IMR-90 (cell line): Measurements from ENCODE around the gene RBM48. TPM values are rescaled to one million over a fixed set of nuclear protein-coding genes. Genes with fewer than 3 reads are reported as not detected.

ENCODE experiments used
- ATAC-seq: fragments of 200-7000 bp; cut with Tn5 transposase; 2 replicates; pipeline ENCODE4 v1.9.1; 2020; ENCODE audit warnings: low read depth, mild to moderate bottlenecking, moderate library complexity
- BruUV-seq: library from RNA; stranded (reverse); fragments of 400-500 nt; replicated peaks from 2 replicates; lab custom pipeline; 2021; lab: Mats Ljungman, UMichigan
- CTCF ChIA-PET: fragments of 300-600 bp; formaldehyde crosslinking; extraction: SDS; loops from one replicate; lab custom pipeline; 2021; ENCODE audit warnings: antibody characterized with exemption; lab: Yijun Ruan, JAX
- POLR2A ChIA-PET: fragments of 300-600 bp; sonication (Branson Sonifier 250); formaldehyde crosslinking; loops from one replicate; lab custom pipeline; 2022; ENCODE audit warnings: antibody characterized with exemption; ENCODE audit not compliant: unreplicated experiment; lab: Charles Lee
- DNase-seq: peaks from one replicate; pipeline ENCODE4 v3.0.0; 2013
- H2AFZ ChIP-seq: replicated peaks from 2 replicates; pipeline ENCODE3; 2013; ENCODE audit warnings: low read length, mild to moderate bottlenecking; ENCODE audit not compliant: poor library complexity
- H2AK5ac ChIP-seq: 2 replicates; pipeline ENCODE4 v1.6.1; 2013; ENCODE audit warnings: low read depth, low read length, inconsistent platforms
- H2AK9ac ChIP-seq: replicated peaks from 2 replicates; pipeline ENCODE3; 2013; ENCODE audit warnings: mild to moderate bottlenecking, low read depth, low read length, moderate library complexity; ENCODE audit not compliant: poor library complexity
- H2BK120ac ChIP-seq: 2 replicates; pipeline ENCODE4 v1.6.1; 2013; ENCODE audit warnings: low read depth, low read length, inconsistent platforms
- H2BK15ac ChIP-seq: 3 replicates; pipeline ENCODE4 v1.6.1; 2013; ENCODE audit warnings: low read depth, low read length, inconsistent platforms
- H2BK20ac ChIP-seq: 2 replicates; pipeline ENCODE4 v1.6.1; 2013; ENCODE audit warnings: low read depth, mild to moderate bottlenecking, inconsistent platforms, low read length, moderate library complexity
- H2BK5ac ChIP-seq: 2 replicates; pipeline ENCODE4 v1.6.1; 2013; ENCODE audit warnings: mild to moderate bottlenecking, low read depth, low read length, inconsistent platforms; ENCODE audit not compliant: poor library complexity, severe bottlenecking
- H3K14ac ChIP-seq: replicated peaks from 2 replicates; pipeline ENCODE4 v1.6.1; 2013; ENCODE audit warnings: low read depth, low read length, inconsistent platforms
- H3K18ac ChIP-seq: 2 replicates; pipeline ENCODE4 v1.6.1; 2013; ENCODE audit warnings: low read depth, low read length, control low read depth
- H3K23ac ChIP-seq: 2 replicates; pipeline ENCODE4 v1.6.1; 2013; ENCODE audit warnings: low read depth, low read length, inconsistent platforms
- H3K27ac ChIP-seq: 2 replicates; pipeline ENCODE4 v1.5.1; 2013; ENCODE audit warnings: mild to moderate bottlenecking, control low read depth, low read length; ENCODE audit not compliant: insufficient read depth
- H3K27me3 ChIP-seq: 2 replicates; pipeline ENCODE4 v1.6.1; 2013; ENCODE audit warnings: low read length; ENCODE audit not compliant: control insufficient read depth, insufficient read depth
- H3K36me3 ChIP-seq: 2 replicates; pipeline ENCODE4 v1.6.1; 2013; ENCODE audit warnings: low read length, mixed read lengths; ENCODE audit not compliant: control insufficient read depth, insufficient read depth
- H3K4ac ChIP-seq: 2 replicates; pipeline ENCODE4 v1.6.1; 2013; ENCODE audit warnings: low read depth, low read length, inconsistent platforms
- H3K4me1 ChIP-seq: 2 replicates; pipeline ENCODE4 v1.6.1; 2013; ENCODE audit warnings: low read length, mixed read lengths; ENCODE audit not compliant: control insufficient read depth, insufficient read depth
- H3K4me2 ChIP-seq: 2 replicates; pipeline ENCODE4 v1.6.1; 2013; ENCODE audit warnings: low read depth, mild to moderate bottlenecking, control low read depth, low read length, moderate library complexity
- H3K4me3 ChIP-seq: 2 replicates; pipeline ENCODE4 v1.5.1; 2013; ENCODE audit warnings: low read depth, mild to moderate bottlenecking, control low read depth, low read length, moderate library complexity; ENCODE audit not compliant: insufficient read depth
- H3K56ac ChIP-seq: 2 replicates; pipeline ENCODE4 v1.6.1; 2013; ENCODE audit warnings: low read length, inconsistent platforms; ENCODE audit not compliant: insufficient read depth; ENCODE audit errors: extremely low read depth
- H3K79me1 ChIP-seq, 2 experiments: 2 replicates each; pipeline ENCODE4 v1.6.1; 2013; ENCODE audit warnings: low read length in 2 of 2, inconsistent platforms in 1 of 2, low read depth in 1 of 2
- H3K9ac ChIP-seq: 2 replicates; pipeline ENCODE4 v1.6.1; 2013; ENCODE audit warnings: low read depth, low read length, control low read depth
- H3K9me1 ChIP-seq: 2 replicates; pipeline ENCODE4 v1.6.1; 2013; ENCODE audit warnings: low read length, inconsistent platforms; ENCODE audit not compliant: insufficient read depth
- H3K9me3 ChIP-seq: 2 replicates; pipeline ENCODE4 v1.6.1; 2013; ENCODE audit warnings: low read length; ENCODE audit not compliant: control insufficient read depth, insufficient read depth
- H4K20me1 ChIP-seq: 2 replicates; pipeline ENCODE4 v1.6.1; 2013; ENCODE audit warnings: low read length, inconsistent platforms; ENCODE audit not compliant: insufficient read depth
- H4K5ac ChIP-seq: 2 replicates; pipeline ENCODE4 v1.6.1; 2013; ENCODE audit warnings: mild to moderate bottlenecking, low read depth, low read length, control low read depth
- H4K8ac ChIP-seq, 2 experiments: 2 replicates each; pipeline ENCODE4 v1.6.1; 2013; ENCODE audit warnings: low read depth in 2 of 2, low read length in 2 of 2, control low read depth in 1 of 2, inconsistent platforms in 1 of 2
- H4K91ac ChIP-seq: 2 replicates; pipeline ENCODE4 v1.6.1; 2013; ENCODE audit warnings: low read depth, low read length, inconsistent platforms; ENCODE audit not compliant: insufficient read depth
- CEBPB ChIP-seq: IDR thresholded peaks from 2 replicates; pipeline ENCODE4 v1.6.1; 2012; ENCODE audit warnings: low read depth, low read length, improper control_type of control experiment
- CTCF ChIP-seq: conservative IDR thresholded peaks from 2 replicates; pipeline ENCODE4 v1.5.1; 2012; ENCODE audit warnings: mild to moderate bottlenecking, low read depth, low read length, improper control_type of control experiment
- ELK1 ChIP-seq: fragments of 150-350 bp; IDR thresholded peaks from 2 replicates; pipeline ENCODE4 v1.6.1; 2016; ENCODE audit warnings: low read depth, mild to moderate bottlenecking, low read length, moderate library complexity, borderline replicate concordance
- FOS ChIP-seq: fragments of 150-350 bp; IDR thresholded peaks from 2 replicates; pipeline ENCODE4 v1.6.1; 2016; ENCODE audit warnings: low read depth, low read length
- MAZ ChIP-seq: IDR thresholded peaks from 2 replicates; pipeline ENCODE4 v1.6.1; 2012; ENCODE audit warnings: low read depth, mild to moderate bottlenecking, low read length, improper control_type of control experiment, moderate library complexity, borderline replicate concordance
- MXI1 ChIP-seq: IDR thresholded peaks from 2 replicates; pipeline ENCODE4 v1.6.1; 2012; ENCODE audit warnings: low read depth, mild to moderate bottlenecking, low read length, moderate library complexity, borderline replicate concordance
- NFE2L2 ChIP-seq: fragments of 150-350 bp; IDR thresholded peaks from 2 replicates; pipeline ENCODE4 v1.6.1; 2016; ENCODE audit warnings: low read depth, mild to moderate bottlenecking, low read length
- RAD21 ChIP-seq: IDR thresholded peaks from 2 replicates; pipeline ENCODE4 v1.6.1; 2012; ENCODE audit warnings: low read length, improper control_type of control experiment
- RFX5 ChIP-seq: IDR thresholded peaks from 2 replicates; pipeline ENCODE4 v1.8.0; 2012; ENCODE audit warnings: low read depth, mild to moderate bottlenecking, low read length, moderate library complexity
- SMC3 ChIP-seq: fragments of 150-350 bp; IDR thresholded peaks from 2 replicates; pipeline ENCODE4 v1.6.1; 2016; ENCODE audit warnings: low read depth, mild to moderate bottlenecking, antibody characterized with exemption, low read length, moderate library complexity
- WGBS, 2 experiments: methylation state at CpG; one replicate each; pipeline versions ENCODE4 v1.1.5 to v1.1.7; 2013; ENCODE audit warnings: missing lambda C conversion rate in 2 of 2; ENCODE audit not compliant: insufficient read length in 1 of 2; ENCODE audit errors: extremely low coverage in 2 of 2; 5-methylcytosine and 5-hydroxymethylcytosine counted together
- dilution Hi-C: fragments of 300-500 bp; cut with HindIII; formaldehyde crosslinking; loops from one replicate; pipeline ENCODE4 v1.14.3; 2018; ENCODE audit warnings: low sequenced_read_pairs; ENCODE audit not compliant: unreplicated experiment
- in situ Hi-C: fragments of 300-500 bp; cut with MboI; formaldehyde crosslinking; loops from 3 replicates; pipeline ENCODE4 v1.14.3; 2019; ENCODE audit warnings: low sequenced_read_pairs, inconsistent platforms, mixed read lengths
- intact Hi-C: fragments of 100-400 bp; cut with micrococcal nuclease; formaldehyde crosslinking; loops from 2 replicates; pipeline ENCODE4 v1.10.0; 2022
- polyA plus RNA-seq, 3 experiments: library from polyadenylated mRNA; depleted of rRNA; stranded (reverse); fragments of >200 nt; gene quantifications; 2 replicates each; pipeline ENCODE4 v1.2.3, GENCODE V29; 2012; ENCODE audit warnings: low replicate concordance in 1 of 3
- total RNA-seq: library from RNA; depleted of rRNA; stranded (reverse); fragments of >200 nt; gene quantifications from 2 replicates; pipeline ENCODE4 v1.2.3, GENCODE V29; 2012

RBM48 gene
- total and polyA plus RNA-seq, 2 of the 4 experiments (the other 2 are of a cell fraction), result 5.1 to 5.6 TPM

DNA sequence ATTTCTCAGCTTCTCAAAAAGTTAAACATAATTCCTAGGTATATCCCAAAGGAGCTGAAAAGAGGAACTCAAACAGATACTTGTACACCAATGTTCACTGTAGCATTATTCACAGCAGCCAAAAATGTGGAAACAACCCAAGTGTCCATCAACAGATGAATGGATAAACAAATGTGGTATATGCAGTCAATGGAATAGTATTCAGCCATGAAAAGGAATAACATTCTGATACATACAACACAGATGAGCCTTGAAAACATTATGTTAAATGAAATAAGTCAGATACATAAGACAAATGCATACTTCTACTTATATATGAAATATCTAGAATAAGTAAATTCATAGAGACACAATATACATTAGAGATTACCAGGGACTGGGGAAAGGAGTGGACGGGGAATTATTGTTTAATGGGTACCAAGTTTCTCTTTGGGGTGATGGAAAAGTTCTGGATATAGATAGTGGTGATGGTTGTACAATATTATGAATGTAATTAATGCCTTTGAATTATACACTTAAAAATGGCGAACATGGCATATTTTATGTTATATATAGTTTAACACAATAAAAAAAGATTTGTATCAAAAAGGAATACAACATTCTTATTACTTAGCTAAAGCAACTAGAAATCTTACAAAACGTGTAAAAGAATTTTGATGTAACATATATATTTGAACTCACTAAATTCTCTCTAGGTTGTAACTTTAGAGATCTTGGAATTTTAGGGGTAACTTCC lies 15.3 kb upstream of the RBM48 start:
- intact Hi-C loops (no loop called here), dilution Hi-C loops (no loop called here), in situ Hi-C loops (no loop called here)
- no peak overlapping the region for H3K4me2 ChIP-seq
- no peak overlapping the region for H4K91ac ChIP-seq
- H3K4me1 ChIP-seq, result no peaks in the 10 kb centered on the region
- no peaks in the 10 kb centered on the region for H3K9me3 ChIP-seq
- no peak overlapping the region for H3K14ac ChIP-seq
- no peak overlapping the region for H2AFZ ChIP-seq
- no peak overlapping the region for H3K4ac ChIP-seq
- no peak overlapping the region for H3K56ac ChIP-seq
- no CpG with 5 or more reads among the region's 3 CpGs for WGBS, 2 experiments
- H3K27ac ChIP-seq, result no peak overlapping the region
- H4K20me1 ChIP-seq, result no peaks in the 10 kb centered on the region
- no peak overlapping the region for H4K5ac ChIP-seq
- no peak overlapping the region for H4K8ac ChIP-seq
- no peak overlapping the region for H2BK15ac ChIP-seq
- H2AK9ac ChIP-seq, result no peak overlapping the region
- no TSS peak for BruUV-seq
- no peak overlapping the region for H2BK20ac ChIP-seq
- H3K9ac ChIP-seq, result no peak overlapping the region
- no peak overlapping the region for H3K18ac ChIP-seq
- ChIA-PET POLR2A (no interaction called here), CTCF (interaction anchor here (0.8 kb wide), 1 partner anchor 109 kb away, joined by 3 read pairs; no protein-coding TSS in a partner anchor)
- no peaks in the 10 kb centered on the region for H3K79me1 ChIP-seq
- TF ChIP-seq NFE2L2 (no peak), RAD21 (no peak), FOS (no peak), CTCF (no peak), CEBPB (no peak), MAZ (no peak), ELK1 (no peak), MXI1 (no peak), SMC3 (no peak), RFX5 (no peak)
- no peak overlapping the region for H2AK5ac ChIP-seq
- DNase-seq (no peak), ATAC-seq (no peak)
- no peaks in the 10 kb centered on the region for H3K27me3 ChIP-seq
- peaks cover 4% of the 10 kb centered on the region; the same call in 1 of the 2 replicates for H3K36me3 ChIP-seq
- no peak overlapping the region for H3K4me3 ChIP-seq
- no peak overlapping the region for H2BK5ac ChIP-seq
- no peaks in the 10 kb centered on the region for H3K9me1 ChIP-seq
- no peak overlapping the region for H3K23ac ChIP-seq
- no peak overlapping the region for H2BK120ac ChIP-seq
